HG02588 (cell line): Measurements from ENCODE around the gene CPO.
A peak's percentile ranks its signal among the peaks of the same experiment; 100 is the strongest.
"Not testable (repeated sequence)": the region's sequence is repeated elsewhere in the genome, so short reads cannot be mapped to it uniquely, and the experiment has no call there.

Experiments
- ATAC-seq: cut with Tn5 transposase; IDR thresholded peaks from one replicate; pipeline ENCODE4 v1.9.1; 2021; ENCODE audit warnings: mild to moderate bottlenecking, moderate library complexity; ENCODE audit not compliant: unreplicated experiment

CPO gene, protein sequence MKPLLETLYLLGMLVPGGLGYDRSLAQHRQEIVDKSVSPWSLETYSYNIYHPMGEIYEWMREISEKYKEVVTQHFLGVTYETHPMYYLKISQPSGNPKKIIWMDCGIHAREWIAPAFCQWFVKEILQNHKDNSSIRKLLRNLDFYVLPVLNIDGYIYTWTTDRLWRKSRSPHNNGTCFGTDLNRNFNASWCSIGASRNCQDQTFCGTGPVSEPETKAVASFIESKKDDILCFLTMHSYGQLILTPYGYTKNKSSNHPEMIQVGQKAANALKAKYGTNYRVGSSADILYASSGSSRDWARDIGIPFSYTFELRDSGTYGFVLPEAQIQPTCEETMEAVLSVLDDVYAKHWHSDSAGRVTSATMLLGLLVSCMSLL

GRCh38 chr2:206939340-206939739, at the start of gene CPO:
Gene CPO (plus strand): TSS chr2:206939518. CDS start chr2:206939600, 82 bp downstream.
- ATAC-seq: no peak

- no peak for ATAC-seq
These were observed 49.1 kb upstream of the CPO start for GRCh38 chr2:206890179-206890578.

GRCh38 chr2:206890926-206891325, 48.4 kb upstream of the CPO start:
- ATAC-seq: no peak

GRCh38 chr2:206915121-206915520, 24.2 kb upstream of the CPO start:
- ATAC-seq: peak; percentile 53

DNA sequence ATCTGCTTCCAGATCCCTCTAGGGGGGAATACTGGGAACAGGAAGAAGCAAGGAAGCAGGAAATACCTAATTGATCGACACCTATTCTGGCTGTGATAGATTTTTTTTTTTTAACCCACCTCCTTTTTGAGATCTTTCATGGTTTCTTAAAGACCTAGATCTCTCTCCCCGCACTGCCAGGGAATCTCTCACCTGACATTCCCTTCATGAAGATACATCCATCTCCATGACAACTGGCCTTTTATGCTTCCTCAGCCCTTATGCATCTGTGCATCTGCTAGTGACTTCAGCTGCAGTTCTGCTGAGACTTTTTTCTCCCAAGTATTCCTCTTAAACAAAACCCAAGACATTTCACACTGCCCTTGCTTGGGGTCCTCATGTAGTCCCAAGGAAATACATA, 21.1 kb upstream of the CPO start:
- no peak for ATAC-seq

- no peak for ATAC-seq
These were observed 19.0 kb upstream of the CPO start for GRCh38 chr2:206920310-206920709.

- ATAC-seq: no peak
These were observed 18.4 kb upstream of the CPO start for GRCh38 chr2:206920951-206921350.

GRCh38 chr2:206921529-206921928, 17.8 kb upstream of the CPO start:
- ATAC-seq: no peak

- no peak for ATAC-seq
These were observed 3.1 kb upstream of the CPO start for GRCh38 chr2:206935991-206936842.

DNA sequence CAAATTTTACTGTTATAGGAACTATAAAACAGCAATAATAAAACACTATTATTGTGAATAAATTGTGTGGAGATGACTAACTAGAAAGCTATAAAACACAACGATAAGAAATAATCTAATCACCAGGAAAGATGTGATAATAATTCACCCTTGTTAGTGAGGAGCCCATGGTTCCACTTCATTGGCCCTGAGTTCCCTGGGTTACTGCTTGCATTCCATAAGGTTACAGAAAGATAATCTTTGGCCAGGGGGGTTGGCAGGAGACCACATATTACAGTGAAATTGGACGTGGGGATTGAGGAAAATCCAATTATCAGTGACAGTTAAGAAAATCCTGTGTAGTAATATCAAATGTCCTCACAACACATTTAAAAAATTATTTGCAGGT, 2.5 kb upstream of the CPO start:
- ATAC-seq: no peak

- peak; percentile 90 for ATAC-seq
These were observed 1.8 kb upstream of the CPO start for GRCh38 chr2:206937555-206937954.

DNA sequence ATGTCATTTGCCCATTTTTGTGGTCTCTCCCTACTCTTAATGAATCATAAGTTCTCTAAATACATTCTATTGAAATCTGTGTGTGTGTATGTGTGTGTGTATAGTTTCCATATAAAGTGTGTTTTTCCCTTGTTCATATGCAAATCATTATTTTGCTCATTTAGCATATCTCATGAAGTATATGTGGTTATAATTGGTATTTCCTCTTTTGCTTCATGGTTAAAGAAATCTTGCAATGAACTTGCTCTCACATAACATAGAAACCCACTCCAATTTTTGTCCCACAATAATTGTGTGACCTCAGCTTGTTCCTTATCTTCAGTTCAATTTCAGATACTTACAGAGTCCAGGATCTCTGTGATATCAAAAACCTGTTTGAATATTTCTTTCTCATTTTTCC, 1.2 kb downstream of the CPO start:
- no peak for ATAC-seq

DNA sequence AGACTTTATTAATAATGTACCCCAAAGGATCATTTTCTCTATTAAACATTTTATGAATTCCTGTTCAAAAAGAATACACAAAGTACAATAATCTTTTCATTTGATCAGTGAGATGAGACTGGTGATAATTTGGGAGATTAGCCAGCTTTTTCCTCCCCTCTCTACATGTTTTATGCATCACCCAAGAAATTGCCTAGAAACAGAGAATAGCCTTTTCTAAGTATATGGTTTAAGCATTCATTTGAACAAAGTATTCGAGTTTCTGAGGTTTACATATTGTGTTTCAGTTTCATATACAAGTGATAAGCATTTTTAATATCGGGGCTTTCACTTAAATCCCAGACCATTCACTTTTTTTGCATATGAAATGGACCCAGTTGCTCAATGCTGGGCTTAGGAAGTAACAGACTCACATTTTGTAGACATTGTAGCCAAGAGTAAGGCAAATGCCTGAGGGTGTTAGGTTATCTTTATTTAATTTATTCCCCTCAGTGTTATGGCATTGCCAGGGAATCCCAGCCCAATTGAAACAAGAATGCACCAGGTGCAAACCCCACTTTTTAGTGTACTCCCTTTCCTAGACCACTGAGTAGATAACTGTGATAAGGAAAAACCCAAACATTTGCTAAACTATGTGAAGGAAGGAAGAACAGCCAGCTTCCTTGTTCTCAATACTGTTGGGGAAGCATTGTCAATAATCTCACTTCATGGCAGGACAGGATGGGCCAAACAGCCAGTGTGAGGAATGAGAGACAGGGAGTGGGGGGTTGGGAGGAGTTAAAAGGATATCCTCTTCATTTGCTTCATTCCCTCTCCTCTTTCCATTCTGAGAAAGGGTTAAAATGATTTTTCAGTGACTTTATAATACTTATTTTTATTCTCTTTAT, 3.5 kb downstream of the CPO start:
- ATAC-seq: no peak

DNA sequence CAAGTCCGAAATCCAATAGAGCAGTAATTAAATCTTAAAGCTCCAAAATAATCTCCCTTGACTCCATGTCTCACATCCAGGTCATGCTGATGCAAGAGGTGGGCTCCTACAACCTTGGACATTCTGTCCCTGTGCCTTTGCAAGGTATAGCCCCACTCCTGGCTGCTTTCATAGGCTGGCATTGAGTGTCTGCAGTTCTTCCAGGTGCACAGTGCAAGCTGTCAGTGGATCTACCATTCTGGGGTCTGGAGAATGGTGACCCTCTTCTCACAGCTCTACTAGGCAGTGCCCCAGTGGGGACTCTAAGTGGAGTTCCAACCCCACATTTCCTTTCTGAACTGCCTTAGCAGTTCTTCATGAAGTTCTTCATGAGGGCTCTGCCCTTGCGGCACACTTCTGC, 14.1 kb downstream of the CPO start:
- ATAC-seq: not testable (repeated sequence)

DNA sequence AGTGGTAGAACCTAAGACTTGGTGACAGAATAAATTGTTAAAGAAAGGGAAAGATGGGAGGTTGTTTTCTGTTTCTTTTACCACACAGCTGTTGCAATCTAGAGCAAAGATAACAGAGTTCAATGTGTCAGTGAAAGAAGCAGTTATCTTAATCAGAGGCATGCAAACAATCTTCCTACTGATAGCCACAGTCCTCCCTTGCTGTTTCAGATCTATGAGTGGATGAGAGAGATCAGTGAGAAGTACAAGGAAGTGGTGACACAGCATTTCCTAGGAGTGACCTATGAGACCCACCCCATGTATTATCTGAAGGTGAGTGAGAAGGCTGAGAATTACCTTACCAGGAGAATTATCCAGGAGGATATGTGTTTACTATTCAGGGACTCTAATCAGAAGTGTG, 15.9 kb downstream of the CPO start:
- ATAC-seq: no peak

GRCh38 chr2:206958261-206958660, 18.9 kb downstream of the CPO start:
- no peak for ATAC-seq

DNA sequence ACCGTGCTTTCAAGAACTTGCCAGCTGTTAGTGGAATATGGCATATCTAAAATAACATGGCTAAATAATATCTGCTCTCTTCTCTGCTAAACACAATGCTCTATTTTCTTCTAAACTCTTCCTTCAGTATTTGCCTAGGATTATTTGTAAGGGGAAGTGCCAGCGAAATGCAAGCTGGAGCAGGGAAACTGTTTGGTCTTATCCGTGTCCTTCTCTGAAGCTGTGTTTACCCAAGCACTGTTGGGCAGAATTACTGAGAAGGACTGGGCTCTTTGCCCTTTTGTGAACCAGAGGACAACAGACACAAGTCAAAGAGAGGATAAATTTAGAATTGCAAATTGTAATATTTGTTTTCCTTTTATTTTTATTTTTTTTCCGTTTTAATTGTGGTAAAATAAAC, 23.6 kb downstream of the CPO start:
- ATAC-seq: no peak

DNA sequence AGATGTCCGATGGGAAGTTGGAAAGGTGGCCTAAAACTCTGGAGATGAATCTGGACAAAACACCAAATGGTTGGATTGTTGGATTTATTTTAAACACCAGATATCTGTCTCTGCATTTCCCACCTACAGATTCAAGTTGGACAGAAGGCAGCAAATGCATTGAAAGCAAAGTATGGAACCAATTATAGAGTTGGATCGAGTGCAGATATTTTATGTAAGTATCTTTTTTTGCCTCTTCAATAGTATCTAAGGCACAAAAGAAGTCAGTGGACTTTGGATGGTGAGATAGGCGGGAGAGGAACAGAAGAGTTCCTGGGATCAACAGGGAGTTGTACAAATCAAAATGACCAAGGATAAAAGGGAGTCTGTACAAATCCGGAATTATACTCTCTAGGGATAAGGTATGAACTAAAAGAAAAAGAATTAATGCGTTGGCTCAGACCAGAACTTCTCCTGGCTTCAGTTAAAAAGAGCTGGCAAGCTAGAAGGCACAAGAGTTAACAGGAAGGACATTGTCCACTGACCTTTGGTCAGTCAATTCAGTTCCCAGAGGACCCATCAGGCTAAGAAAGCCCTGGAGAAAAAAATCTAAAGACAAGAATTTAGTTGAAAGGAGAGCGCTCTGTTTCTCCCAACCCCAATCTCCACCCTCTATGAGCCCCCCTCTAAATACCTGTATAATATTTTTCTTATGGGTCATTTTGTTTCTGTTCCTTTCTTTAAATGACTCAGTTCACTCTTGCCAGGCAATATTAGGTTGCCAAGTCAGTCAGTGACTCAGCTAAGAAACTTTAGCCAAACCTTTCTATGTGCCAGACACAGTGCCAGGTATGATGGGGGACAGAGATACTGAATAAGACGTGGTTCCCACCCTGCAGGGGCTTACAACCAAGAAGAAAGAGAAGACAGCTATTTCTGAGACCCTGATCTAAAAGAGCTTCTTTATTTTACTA, 29.1 kb downstream of the CPO start:
- no peak for ATAC-seq

GRCh38 chr2:206969192-206969591, 29.9 kb downstream of the CPO start:
- no peak for ATAC-seq
